ENCODE measurements around the gene RHBDL2. TPM values are rescaled to one million over a fixed set of nuclear protein-coding genes. Genes with fewer than 3 reads are reported as not detected.
"Not testable (repeated sequence)": the region's sequence is repeated elsewhere in the genome, so short reads cannot be mapped to it uniquely, and the experiment has no call there.

RHBDL2 gene
- total RNA-seq, 1 donor from 2014 or later, result 1.1 TPM

DNA sequence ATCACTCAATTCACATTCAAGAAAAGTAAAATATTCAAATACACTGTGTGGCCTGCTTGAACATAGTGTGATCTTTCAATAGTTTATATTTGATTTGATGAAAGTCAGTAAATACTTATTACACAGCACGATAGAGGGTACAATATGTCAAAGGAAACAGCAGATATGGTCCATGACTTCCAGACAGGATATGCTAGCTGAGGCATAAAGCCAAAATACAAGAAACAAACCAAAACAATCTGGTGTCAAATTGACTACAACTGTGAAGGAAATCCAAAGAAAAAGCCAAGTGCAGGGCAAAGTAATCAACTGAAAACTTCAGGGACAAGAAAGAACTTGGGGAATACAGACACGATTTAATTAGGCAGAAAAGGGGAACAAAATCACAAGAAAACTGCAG, 101.3 kb downstream of the RHBDL2 start:
- ATAC-seq (no peak), DNase-seq (no peak)
- TF ChIP-seq, protein P1, sequence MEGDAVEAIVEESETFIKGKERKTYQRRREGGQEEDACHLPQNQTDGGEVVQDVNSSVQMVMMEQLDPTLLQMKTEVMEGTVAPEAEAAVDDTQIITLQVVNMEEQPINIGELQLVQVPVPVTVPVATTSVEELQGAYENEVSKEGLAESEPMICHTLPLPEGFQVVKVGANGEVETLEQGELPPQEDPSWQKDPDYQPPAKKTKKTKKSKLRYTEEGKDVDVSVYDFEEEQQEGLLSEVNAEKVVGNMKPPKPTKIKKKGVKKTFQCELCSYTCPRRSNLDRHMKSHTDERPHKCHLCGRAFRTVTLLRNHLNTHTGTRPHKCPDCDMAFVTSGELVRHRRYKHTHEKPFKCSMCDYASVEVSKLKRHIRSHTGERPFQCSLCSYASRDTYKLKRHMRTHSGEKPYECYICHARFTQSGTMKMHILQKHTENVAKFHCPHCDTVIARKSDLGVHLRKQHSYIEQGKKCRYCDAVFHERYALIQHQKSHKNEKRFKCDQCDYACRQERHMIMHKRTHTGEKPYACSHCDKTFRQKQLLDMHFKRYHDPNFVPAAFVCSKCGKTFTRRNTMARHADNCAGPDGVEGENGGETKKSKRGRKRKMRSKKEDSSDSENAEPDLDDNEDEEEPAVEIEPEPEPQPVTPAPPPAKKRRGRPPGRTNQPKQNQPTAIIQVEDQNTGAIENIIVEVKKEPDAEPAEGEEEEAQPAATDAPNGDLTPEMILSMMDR (IDR thresholded peaks at IDR 0.05), result no peak
- intact Hi-C loops (cut with DNase I), result no loop called here
- Histone ChIP-seq H3K27ac (no peak overlapping the region), H3K4me1 (peaks cover 6% of the 10 kb centered on the region), H3K36me3 (peaks cover 75% of the 10 kb centered on the region), H3K9me3 (no peaks in the 10 kb centered on the region), H3K4me3 (no peak overlapping the region), H3K27me3 (no peaks in the 10 kb centered on the region)

DNA sequence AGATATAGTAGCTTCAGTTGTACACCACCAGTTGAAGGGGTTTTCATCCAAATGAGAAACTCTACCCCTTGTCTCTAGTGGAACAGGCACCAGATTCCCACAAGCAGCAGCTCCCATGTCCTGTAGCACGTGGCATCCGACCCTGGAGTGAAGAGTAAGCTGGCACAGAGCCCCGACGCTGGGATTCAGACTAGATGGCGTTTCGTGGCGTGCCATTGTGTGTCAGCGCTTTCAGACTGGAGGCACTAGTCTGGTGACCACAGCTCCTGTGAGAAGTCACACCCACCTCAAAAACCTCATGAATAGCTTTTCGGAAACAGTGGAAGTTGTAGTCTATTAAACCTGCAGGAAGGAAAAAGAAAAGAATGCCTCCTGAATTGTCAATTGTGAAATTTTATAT, 102.3 kb downstream of the RHBDL2 start:
- TF ChIP-seq, protein P1 (IDR thresholded peaks at IDR 0.05), result no peak
- Histone ChIP-seq H3K27me3 (no peaks in the 10 kb centered on the region), H3K4me3 (no peak overlapping the region), H3K36me3 (peaks cover 66% of the 10 kb centered on the region), H3K9me3 (no peaks in the 10 kb centered on the region), H3K27ac (no peak overlapping the region), H3K4me1 (peaks cover 6% of the 10 kb centered on the region)
- DNase-seq (no peak), ATAC-seq (no peak)
- intact Hi-C loops (cut with DNase I), result loop anchor here (10.0 kb wide), 1 partner anchor 815 kb away; no protein-coding TSS in a partner anchor

DNA sequence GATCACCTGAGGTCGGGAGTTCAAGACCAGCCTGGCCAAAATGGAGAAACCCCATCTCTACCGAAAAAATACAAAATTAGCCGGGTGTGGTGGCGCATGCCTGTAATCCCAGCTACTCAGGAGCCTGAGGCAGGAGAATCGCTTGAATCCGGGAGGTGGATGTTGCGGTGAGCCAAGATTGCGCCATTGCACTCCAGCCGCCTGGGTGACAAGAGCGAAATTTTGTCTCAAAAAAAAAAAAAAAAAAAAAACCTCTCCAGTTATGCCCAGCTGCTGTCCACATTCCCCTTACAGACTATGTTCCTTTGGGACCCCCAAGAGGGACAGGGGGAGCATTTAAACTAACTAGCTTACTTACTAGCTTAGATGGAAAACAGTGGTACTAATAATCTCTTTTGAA, 105.3 kb downstream of the RHBDL2 start:
- intact Hi-C loops (cut with DNase I), result loop anchor here (10.0 kb wide), 1 partner anchor 812 kb away; no protein-coding TSS in a partner anchor

More for the DNA sequence above, 105.3 kb downstream of the RHBDL2 start:
- H3K27ac ChIP-seq, H3K27me3 ChIP-seq, H3K9me3 ChIP-seq, H3K4me1 ChIP-seq, H3K4me3 ChIP-seq, DNase-seq, ATAC-seq: not testable (repeated sequence)
- peaks cover 35% of the 10 kb centered on the region for H3K36me3 ChIP-seq

Other genes starting within 250 kb of the RHBDL2 start
- gene RRAGC, start 82.1 kb downstream of the RHBDL2 start, total RNA-seq, result 32.7 TPM
- 12.9 TPM for gene MYCBP, start 68.5 kb downstream of the RHBDL2 start, total RNA-seq
- gene GJA9, start 60.2 kb downstream of the RHBDL2 start, total RNA-seq, result not detected
- gene AKIRIN1, start 49.4 kb upstream of the RHBDL2 start, total RNA-seq, result 49.8 TPM
- gene NDUFS5, start 84.5 kb upstream of the RHBDL2 start, total RNA-seq, result 154 TPM

Data from upper lobe of right lung (tissue), 1 donor.